HG03135 (cell line): ENCODE results near the gene NPC1.

Experiments
- ATAC-seq: cut with Tn5 transposase; IDR thresholded peaks from one replicate; pipeline ENCODE4 v1.9.1; 2021; ENCODE audit warnings: mild to moderate bottlenecking, moderate library complexity; ENCODE audit not compliant: unreplicated experiment

Gene NPC1

DNA sequence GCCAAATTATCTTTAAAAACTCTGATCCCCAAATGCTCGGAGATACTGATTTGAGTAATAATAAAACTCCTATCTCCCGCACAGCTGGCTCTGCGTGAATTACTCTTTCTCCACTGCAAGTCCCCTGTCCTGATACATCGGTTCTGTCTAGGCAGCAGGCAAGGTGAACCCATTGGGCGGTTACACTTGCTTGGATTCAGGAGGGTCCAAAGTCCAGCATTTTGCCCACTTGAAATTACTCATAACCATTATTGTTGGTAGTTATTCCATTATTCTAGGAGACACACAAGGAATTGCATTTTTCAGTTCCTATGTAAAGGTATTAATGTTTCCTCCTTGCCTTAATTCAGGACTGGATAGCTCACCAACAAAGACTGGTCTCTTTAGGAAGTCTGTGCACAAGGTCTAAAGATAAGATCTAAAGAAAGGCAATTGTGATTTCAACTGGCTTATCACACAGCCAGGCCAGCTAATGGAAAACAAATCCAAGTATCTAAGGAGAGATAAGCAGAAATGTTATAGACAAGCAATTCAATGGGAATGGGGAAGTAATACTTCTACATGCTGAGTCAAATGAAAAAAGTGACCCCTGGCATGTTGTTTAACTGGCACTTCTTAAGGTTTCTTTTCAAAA lies 23.2 kb upstream of the NPC1 start:
- ATAC-seq, result no peak

DNA sequence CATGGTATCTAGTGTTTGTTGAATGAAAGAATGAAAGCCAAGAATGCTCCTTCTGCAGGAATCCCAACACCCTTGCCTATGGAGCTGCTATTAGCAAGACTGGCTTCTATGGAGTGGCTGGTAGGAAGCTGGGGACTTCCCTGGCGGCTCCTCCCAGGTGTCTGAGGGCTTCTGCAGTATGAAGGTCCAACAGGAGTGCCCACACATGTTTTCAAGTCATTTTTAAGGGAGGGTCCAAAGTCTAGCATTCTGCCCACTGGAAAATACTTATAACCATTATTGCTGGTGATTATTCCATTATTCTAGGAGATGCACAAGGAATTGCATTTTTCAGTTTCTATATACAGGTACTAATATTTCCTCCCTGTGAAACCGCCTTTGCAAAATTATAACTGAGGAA lies 21.9 kb upstream of the NPC1 start:
- ATAC-seq, result no peak

DNA sequence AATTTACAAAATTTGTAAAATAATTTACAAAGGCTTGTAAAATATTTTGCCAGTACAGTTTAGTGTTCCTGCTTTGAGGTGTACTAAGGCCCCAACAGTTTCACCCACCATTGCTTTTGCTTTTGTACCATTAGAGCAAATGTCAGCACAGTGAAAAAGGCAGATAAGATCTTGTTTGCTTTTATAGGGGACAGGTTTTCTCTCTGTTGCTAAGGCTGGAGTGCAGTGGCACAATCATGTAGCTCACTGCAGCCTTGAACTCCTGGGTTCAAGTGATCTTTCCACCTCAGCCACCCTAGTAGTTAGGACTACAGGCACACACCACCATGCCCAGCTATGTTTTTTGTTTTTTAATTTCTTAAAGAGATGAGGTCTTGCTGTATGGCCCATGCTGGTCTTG lies 19.6 kb upstream of the NPC1 start:
- ATAC-seq, result no peak

DNA sequence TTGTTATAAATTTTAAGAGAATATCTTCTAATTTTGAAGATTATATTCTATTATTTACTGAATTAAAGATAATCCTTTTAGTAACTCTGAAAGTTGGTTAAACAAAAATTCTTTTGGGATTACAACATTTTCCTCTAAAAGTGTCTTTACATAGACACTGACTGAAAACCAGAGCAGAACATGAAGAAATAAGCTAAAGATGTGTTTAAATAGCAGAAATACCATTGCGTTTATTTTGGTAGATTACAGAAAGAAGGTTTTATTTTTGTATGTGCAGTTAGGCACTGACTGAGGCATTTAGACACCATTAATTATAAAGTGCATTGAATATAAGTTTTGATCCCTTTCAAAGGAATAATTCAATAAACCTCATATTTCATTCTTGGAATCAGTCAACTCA lies 13.5 kb upstream of the NPC1 start:
- no peak for ATAC-seq

DNA sequence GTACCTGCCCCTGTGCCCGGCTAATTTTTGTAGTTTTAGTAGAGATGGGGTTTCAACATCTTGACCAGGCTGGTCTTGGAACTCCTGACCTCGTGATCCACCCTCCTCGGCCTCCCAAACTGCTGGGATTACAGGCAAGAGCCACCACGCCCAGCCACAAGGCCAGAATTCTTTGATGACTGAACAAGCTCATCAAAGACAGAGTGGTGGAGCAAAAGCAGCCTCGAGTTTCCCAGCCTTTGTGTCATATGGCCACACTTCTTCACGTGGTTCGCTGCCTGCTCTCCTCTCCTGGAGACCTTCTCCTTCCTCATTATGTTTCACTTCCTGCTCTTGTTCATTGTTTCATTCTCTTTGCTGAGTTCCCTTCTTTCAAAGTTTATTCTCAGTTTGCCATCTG lies 9.9 kb upstream of the NPC1 start:
- no peak for ATAC-seq

DNA sequence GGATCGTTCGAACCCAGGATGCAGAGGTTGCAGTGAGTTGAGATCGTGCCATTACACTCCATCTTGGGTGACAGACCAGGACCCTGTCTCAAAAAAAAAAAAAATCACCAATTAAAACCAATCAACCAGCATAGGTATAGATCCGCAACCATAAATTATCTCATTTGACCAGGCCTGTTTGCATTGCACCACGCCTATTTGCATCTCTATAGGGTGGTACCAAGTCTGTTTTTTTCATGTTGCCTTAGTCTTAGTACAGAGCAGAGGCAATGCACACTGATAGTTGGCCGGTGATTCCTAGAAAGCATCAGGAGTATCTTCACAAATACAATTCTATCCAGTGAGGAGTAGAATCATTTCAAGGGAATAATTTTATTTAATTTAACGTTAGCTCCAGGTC lies 9.3 kb upstream of the NPC1 start:
- ATAC-seq, result no peak

DNA sequence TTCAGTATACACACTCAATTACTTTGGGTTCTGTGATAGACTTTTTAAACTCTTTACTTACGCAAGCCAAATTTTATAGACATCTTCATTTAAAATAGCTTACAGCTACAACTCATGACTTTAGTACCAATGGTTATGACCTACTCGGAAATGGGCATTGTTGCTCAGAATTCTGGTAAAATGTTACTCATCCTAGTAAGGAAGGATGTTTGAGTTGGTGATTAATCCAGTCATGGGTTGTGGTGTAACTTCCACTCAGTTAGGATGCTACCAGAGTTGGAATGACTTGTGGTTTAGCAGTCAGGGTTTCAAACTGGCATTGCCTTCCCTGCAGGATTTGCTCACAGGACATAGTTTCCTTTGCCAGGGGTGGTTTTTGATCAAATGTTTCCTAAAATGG lies 7.4 kb upstream of the NPC1 start:
- no peak for ATAC-seq

DNA sequence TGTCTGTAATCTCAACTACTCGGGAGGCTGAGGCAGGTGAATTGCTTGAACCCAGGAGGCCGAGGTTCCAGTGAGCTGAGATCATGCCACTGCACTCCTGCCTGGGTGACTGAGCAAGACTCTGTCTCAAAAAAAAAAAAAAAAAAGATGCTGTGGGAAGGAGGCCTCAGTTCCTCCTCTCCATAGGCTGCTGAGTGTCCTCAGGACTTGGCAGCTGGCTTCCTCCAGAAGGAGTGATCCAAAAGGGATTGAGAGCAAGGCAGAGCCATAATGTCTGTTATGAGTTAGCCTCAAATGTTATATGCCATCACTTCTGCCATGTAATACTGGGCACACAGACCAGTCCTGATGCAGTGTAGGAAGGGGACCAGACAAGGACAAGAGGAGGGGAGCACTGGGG lies 6.6 kb upstream of the NPC1 start:
- ATAC-seq, result no peak

DNA sequence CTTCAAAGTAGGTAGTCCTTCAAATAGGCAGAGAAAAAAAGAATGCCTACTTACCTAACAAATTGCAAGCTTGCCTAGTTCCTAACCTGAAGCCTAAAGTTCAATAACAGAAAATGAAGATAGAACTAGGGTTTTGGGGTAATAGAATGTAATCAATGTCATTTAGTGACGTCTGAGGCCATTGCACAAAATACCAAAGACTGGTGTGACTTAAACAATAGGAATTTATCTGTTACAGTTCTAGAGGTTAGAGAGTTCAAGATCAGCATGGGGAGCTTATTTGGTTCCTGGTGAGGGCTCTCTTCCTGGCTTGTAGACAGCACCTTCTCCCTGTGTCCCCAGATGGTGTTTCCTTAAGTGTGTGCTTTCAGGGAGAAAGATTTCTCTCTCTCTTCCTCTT lies 4.7 kb upstream of the NPC1 start:
- ATAC-seq, result no peak

DNA sequence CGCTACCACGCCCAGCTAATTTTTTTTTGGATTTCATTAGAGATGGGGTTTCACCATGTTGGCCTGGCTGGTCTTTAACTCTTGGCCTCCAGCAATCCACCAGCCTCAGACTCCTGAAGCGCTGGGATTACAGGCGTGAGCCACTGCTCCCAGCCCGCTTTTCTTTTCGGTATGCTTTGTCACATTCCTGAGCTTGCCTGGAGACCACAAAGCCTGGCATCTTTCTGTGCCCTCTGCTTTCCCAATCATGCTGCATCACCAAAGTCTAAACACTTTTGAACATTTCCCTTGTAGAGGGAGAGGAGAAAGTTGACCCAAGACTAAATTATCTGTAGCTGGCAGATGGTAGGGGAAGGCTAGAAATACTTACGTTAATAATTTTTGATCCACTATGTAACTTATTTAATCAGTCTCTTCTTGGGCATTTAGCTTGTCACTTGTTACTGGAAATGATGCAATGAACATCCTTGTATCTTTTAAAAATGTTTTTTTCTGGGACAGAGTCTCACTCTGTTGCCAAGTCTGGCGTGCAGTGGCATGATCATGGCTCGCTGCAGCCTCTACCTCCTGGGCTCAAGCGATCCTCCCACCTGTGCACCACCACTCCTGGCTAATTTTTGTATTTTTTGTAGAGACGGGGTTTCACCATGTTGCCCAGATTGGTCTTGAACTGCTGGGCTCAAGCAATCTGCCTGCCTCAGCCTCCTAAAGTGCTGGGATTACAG lies 2.7 kb upstream of the NPC1 start:
- no peak for ATAC-seq

DNA sequence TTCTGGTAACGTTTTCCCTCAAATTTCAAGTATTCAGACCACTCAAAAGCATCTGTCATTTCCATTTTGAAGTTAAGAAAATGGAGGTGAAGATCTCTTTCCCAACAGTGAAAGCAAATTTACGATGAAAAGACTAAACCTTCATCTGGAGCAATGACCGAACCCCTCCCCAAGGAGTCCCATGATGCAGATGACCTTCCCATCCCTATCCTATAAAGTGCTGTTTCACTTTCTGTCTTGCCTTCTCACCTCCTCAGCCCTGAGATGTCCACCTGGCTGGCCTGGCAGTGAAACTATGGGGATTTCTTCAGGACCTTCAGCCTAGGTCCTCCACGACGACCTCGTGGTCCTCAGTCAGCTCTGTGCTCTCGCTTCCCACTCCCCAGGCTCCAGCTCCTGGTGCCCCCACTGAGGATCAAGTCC lies 925 bp upstream of the NPC1 start:
- peak; percentile 1 for ATAC-seq

DNA sequence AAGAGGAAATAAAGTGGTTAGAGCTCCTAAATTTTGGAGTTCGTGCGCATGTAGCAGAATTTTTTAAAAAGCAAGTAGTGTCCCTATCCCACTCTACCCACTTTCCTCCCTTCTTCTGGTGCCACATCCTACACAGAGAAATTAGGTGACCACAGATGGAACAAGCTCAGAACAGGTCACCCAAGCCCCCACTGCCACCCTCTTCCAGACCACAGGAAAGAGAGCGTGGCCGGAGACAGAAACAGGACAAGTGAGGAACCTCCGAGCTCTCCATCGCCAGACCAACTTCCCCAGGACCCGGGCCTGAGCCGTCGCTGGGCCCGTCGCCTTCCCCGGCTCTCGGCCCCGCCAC lies 433 bp downstream of the NPC1 start:
- ATAC-seq, result no peak

DNA sequence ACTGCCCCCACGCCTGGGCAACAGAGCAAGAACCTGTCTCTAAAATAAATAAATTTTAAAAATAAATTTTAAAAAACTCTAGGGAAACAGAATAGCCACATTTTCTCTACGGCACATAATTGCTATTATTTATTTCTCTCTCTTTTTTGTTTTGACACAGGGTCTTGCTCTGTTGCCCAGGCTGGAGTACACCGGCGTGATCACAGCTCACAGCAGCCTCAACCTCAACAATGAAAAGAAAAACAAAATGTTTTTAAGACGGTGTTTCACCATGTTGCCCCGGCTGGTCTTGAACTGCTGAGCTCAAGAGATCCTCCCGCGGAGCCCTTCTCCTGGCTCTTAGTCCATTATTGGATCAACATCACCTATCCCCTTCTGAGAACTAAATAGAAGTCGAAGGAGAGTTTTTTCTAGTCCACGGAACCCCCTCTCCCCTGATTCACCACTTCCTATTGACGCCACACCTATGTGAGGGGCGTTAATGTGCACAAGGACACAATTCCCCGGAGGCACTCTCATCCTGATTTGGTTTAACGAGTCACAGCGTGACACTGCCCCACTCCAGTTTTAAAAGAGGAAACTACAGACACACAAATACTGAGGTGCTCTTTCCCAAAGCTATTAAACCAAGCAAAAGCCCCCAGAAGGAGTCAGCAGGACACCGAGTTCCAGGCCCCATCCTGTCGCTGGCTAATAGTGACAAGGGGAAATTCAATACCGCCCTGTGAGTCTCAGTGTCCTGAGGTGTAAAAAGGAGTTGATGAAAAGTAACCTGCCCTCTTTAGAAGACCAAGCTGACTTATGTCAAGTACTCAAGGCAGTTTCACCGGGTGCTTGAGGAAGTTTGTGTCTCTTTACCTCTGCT lies 1.1 kb downstream of the NPC1 start:
- ATAC-seq, result no peak

DNA sequence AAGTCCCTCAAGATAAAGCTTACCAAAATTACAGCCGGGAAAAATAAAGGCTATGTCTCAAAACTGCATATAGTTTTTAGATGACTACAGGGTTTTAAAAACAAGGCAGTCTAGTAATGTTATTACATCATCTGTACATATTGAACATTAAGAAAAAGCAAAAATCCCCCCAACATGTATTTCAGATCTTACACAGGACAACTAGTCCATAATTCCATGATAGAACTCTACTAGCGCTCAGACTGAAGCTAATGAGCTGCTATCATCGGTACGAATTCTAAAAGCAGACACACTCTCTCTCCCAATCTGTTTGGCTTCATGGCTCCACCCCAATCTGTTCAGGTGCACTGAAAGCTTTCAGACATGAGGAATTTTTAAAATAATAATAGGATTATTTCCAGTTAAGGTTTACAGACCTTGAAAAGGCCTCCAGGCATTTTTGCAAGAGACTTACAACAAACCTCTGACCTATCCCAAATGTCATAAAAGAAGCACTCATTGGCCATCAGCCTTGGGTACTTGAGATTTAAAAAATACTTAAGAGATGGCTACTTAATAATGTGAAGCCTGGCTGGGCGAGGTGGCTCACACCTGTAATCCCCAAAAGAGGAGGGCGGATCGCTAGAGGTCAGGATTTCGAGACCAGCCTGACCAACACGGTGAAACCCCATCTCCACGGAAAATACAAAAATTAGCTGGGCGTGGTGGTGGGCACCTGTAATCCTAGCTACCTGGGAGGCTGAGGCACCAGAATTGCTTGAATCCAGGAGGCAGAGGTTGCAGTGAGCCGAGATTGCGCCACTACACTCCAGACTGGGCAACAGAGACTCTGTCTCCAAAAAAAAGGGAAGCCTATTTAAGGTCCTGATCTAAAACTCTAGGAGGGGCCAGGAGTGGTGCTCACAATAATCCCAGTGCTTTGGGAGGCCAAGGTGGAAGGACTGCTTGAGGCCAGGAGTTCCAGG lies 2.0 kb downstream of the NPC1 start:
- no peak for ATAC-seq

DNA sequence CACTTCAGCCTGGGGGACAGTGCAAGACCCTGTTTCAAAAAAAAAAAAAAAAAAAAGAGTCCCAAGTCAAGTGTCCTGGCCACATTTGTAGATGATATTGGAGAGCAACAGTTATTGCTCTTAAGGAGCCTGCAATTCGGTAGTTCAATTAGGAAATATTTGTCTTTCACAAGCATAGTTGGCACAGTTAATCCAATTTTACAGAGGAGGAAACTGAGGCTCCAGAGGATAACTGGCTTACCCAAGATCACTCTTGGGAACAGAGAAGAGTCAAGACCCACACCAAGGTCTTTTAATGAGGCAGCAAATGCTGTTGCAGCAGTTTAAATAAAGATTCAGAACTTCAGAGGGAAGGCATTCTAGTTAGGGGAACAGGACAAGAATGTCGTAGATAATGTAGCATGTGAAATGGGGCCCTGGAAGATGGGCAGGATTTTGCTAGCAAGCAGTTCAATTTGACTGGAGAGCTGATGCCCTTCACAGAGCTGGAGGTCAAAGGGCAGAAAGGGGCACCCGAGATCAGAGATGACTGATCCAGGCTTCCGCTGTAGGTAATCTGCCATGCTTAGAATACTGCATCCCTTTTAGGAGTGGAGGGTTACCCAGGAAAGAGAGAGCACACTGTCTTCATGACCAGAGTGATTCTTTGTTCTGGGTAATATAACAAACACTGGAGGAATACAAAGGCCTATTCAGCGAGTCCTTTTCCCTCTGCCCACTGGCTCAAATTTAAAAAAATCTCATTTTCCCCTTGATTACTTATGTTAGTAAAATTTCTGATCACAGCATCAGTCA lies 3.0 kb downstream of the NPC1 start:
- no peak for ATAC-seq

DNA sequence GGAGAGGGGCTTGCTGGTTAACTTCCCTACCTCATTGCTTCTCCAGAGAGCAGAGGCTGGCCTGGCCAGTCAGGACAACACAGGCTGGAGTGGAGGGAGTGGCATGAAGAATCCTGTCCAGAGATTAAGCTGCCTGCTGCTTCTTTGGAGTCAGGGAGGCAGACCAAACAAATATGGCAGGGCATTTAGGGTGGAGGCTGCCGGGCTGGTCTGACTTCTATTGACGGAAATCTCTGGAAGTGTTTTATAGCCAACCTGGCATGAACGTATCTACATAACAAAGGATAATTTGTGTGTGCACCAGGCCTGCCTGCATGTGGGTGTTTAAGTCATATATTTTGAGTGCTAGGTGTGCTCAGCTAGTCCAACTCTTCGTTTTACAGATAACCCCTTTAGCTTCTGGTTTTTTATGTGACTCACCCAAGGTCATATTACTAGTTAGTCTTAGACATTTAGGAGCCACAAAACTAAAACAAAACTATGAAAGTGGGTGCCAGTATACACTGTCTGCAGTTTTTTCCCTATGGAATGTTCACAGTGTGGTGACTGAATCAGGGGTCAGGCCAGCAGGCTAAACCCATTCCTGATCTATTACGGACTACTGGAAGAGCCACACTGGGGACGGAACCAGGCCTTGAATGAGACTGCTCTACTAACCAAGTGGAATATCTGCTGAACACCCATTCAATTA lies 5.5 kb downstream of the NPC1 start:
- ATAC-seq, result no peak

DNA sequence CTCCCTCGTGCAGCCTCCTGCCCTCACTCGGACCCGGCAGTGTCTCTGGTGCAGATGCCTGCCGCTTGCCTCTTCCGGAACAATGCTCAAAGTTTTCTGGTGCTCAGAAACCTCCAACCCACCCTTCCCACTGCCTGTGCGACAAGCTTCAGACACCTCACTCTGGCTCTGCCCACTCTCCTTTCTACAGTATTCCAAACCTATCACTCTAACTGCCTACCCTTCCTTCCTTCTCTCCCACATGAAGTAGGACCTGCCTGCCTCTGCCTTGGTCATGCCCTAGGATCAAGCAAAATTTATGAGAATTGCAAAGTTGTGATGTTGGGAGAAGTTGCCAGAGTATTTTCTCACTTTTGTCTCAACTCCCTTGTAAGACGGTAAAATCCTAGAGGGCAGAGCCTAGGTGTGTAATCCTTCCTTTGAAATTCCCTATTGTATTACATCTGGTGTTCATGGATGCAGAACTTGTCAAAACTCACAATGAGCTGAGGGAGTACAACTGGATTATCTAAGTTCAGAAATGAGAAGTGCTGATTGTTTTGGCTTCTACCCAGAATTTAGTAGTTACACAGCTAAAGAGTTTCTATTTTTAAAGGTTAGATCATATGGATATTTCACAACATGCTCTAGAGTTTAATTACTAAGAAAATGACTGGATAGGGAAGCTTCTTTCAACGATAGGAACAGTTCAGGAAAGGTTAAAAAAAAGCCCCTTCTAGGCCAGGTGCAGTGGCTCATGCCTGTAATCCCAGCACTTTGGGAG lies 7.2 kb downstream of the NPC1 start:
- no peak for ATAC-seq

DNA sequence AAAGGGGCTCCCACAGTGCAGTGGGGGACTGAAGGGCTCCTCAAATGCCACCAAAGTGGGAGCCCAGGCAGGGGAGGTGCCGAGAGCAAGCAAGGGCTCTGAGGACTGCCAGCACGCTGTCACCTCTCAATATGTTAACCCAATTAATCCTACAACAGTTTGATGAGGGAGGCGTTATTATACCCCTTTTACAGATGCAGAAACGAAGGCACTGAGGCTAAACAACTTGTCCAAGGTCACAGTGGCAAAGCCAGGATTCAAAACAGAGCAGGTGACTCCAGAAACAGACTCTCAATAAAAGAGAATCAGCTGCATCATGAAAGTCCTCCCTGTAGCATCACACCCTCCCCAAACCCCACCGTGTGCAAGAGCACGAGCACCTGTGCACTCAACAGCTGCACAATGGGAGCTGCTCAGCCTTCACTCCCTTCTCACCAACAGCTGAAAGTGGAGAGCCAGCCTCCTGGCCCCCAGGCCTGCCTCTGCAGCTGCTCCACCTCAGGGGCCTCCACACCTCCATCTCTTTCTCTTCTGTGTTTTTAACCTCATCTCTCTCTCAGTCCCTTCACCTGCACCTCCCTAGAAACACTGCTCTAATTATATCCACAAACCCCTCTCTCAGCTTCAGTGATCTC lies 8.1 kb downstream of the NPC1 start:
- ATAC-seq, result no peak
